T-helper 2 cell treated with Interferon-gamma antibody and Interleukin-4, amounts not matched to agents 100 ng/mL and 5 ng/mL, for 36 hours (primary cell): ENCODE results near the gene UBXN4. TPM values are rescaled to one million over a fixed set of nuclear protein-coding genes. Genes with fewer than 3 reads are reported as not detected.
"Not testable (repeated sequence)": the region's sequence is repeated elsewhere in the genome, so short reads cannot be mapped to it uniquely, and the experiment has no call there.

Experiments used
- intact Hi-C: fragments of 100-400 bp; cut with micrococcal nuclease; formaldehyde crosslinking; loops from one replicate; pipeline ENCODE4 v1.15.1; 2023
- total RNA-seq: library from RNA; stranded (reverse); gene quantifications from 2 replicates; pipeline ENCODE4 v1.2.3, GENCODE V29; 2022

UBXN4 gene
- total RNA-seq, 1 donor from 2014 or later: 138 TPM

DNA sequence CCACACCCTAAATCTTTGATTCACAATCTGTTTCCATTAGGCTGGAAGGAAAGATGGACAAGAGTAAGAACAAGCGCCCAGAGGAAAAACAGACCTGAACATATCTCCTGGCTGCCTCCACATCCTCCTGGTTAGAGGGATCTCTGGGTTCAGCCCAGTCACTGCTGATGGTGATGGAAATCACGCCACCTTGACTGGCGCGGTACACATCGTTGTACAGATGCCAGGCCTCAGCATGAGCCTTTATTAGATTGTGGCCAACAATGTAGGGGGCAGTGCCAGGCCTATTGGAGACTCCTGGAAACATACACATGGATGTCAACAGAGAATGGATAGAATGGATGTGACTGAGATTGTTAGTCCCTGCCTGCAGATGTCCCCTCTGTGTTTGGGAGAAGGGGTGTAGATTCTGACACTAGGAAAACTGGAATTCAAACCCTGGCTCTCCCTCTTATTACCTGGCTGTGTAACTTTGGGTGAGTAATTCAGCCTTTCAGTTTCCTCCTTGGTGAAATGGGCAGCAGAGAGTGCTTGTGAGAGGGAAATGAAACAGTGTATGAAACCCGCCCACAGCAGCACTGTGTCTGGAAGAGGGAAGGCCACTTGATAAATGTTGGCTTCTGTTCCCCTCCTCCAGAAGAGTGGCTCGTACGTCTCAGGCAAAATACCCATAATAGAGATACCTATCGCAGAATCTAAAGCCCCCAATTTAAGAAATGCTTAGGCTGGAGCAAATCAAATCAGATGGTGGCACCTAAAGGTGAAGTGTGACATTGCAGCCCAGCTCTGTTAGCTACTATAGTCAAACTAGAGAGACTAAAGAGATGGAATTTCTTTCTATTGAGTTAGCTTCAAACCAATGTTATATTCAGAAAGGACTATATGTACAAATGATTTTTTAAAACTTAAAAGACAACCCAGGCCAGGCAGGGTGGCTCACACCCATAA lies 59.1 kb downstream of the UBXN4 start:
- intact Hi-C loops: no loop called here

DNA sequence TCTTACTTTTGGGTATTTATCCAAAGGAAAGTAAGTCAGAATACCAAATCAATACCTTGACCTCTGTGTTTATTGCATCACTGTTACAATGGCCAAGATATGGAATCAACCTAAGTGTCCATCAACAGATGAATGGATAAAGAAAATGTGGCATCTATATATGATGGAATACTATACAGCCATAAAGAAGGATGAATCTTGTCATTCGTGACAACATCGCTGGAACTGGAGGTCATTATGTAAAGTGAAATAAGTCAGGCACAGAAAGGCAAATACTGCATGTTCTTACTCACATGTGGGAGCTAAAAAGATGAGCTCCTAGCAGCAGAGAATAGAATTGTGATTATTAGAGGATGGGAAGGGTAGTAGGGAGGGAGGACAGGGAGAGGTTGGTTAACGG lies 60.7 kb downstream of the UBXN4 start:
- intact Hi-C loops: no loop called here

DNA sequence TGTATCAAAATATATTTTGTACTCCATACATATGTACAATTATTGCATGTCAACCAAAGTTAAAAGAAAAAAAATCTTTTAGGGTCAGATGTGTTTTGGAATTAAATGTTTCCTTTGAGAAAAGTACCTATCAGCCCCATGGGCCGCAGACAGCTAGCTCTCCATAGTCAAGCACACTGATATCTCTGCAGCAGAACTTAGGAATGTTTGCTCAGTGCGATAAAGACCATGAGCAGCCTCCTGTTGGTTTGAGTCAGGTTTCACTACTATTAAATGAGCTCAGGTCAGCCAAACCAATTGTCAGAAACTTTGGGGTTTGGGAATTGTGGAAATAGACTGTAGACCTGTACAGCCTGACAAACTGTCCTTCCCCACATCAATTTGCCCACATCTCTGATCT lies 61.6 kb downstream of the UBXN4 start:
- intact Hi-C loops: no loop called here

DNA sequence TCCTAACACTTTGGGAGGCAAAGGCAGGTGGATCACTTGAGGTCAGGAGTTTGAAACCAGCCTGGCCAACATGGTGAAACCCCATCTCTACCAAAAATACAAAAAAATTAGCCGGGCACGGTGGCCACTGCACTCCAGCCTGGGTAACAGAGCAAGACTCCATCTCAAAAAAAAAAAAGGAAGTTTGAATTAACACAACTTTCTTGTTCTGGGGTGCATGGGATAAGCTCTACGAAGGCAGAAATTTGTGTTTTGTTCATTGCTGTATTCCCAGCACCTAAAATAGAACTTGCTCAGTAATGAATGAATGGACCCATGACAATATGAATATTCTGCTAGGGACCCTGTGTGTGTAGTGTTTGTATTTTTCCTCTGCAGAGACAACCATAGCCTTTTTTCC lies 66.2 kb downstream of the UBXN4 start:
- intact Hi-C loops: not testable (repeated sequence)

GRCh38 chr2:135812907-135813511 lies 71.4 kb downstream of the UBXN4 start:
- intact Hi-C loops: no loop called here

DNA sequence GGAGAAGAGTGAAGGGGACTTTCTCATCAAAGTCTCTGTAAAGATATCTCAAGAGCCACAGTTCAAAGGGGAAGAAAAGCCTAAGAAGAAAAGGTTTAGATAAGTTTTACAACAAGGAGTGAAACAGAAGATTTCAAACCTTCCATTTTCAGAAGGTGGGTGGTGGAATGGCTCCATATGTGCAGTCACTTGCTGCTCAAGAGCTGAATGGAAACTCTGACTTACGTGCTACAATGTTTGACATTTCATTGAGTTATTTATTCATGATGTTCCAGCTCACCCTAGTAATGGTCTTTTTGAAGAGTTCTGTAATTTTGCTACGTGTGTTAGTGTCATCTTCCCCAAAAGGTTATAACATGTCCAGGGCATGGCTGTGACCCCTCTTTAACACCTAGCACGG lies 73.6 kb downstream of the UBXN4 start:
- intact Hi-C loops: no loop called here

DNA sequence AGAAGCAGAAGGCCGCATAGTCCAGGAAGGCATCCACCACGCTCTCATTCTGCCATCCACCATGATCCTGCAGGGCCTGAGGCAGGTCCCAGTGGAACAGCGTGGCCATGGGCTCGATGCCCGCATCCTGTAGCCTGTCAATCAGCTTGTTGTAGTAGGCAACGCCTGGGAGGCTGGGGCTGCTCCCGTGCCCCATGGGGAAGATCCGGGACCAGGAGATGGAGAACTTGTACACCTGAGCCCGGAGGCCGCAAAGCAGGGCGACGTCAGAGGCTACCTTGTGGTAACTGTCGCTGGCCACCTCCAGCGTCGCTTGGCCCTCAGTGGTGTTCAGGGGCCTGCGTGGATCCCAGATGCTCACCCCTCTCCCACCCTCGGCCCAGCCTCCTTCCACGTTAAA lies 75.8 kb downstream of the UBXN4 start:
- intact Hi-C loops: no loop called here

- intact Hi-C loops: no loop called here
Observed at GRCh38 chr2:135817951-135818350, 76.3 kb downstream of the UBXN4 start.

DNA sequence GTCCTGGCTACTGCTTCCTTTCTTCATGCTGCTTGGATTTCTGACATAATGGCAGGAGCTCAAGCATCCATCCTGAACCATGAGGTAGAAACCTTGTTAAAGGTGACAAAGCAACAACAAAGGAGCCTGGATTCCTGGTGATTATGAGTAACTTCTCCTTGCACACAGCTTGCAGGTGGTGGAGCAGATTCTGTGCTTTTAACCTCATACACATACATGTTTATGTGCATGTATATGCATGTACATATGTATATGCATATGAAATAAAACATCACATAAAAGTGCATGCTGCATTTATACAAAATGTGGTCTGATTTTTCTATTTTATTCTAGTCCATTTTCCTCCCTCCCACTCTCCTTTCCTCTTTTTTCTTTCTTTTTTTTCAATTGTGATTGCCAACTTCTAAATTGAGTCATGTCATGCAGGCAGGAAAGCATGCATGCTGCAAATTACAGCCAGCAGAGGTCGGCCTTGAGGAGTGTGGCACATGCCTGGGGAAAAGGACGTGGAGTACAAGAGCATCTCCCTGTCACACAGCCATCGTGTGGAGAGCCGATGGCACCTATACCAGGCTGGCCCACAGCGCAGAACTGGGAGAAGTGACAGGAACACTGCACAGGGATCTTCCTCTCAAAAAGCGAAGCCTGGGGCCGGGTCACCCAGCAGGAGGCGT lies 77.4 kb downstream of the UBXN4 start:
- intact Hi-C loops: no loop called here

GRCh38 chr2:135820003-135820618 lies 78.5 kb downstream of the UBXN4 start:
- intact Hi-C loops: loop anchor here (1.0 kb wide), 3 partner anchors 56 to 564 kb away; partner anchors contain the start of gene MCM6

DNA sequence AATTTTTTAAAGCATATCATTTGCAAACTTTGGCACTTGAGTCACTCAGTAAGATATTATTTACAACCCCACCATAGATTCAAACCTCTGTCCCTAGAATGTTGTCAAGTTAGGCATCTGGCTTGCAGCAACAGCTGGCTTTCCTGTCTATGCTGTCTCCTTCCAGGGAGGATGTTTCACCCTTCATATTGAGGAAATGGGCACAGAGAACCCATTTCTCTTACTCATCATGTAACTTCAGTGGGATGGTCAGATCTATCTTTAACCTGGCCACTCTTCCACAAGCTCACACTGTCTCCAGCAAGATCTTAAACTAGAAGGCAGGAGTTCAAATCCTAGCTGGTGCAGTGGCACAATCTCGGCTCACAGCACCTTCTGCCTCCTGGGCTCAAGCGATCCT lies 79.5 kb downstream of the UBXN4 start:
- intact Hi-C loops: no loop called here

- intact Hi-C loops: no loop called here
Observed at GRCh38 chr2:135822855-135823254, 81.2 kb downstream of the UBXN4 start.

GRCh38 chr2:135825131-135825530 lies 83.5 kb downstream of the UBXN4 start:
- intact Hi-C loops: no loop called here

GRCh38 chr2:135825550-135826176 lies 84.0 kb downstream of the UBXN4 start:
- intact Hi-C loops: no loop called here

DNA sequence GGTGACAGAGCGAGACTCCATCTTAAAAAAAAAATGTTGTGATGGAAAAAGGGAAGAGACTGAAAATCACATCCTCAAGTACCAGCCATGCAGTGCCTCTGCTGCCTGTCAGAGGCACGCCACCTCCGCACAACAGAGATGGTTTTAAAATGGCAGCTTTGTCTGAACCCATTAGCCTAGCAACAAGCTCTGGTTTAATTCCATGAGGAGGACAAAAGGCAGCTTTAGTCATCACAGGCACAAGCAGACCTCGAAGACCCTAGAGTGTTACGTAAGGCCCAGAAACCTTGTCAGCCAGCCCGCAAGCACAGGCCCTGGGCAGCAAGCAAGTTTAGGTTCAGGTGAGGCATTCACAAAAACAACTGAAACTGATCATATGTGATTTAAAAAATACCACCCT lies 84.9 kb downstream of the UBXN4 start:
- intact Hi-C loops: no loop called here

DNA sequence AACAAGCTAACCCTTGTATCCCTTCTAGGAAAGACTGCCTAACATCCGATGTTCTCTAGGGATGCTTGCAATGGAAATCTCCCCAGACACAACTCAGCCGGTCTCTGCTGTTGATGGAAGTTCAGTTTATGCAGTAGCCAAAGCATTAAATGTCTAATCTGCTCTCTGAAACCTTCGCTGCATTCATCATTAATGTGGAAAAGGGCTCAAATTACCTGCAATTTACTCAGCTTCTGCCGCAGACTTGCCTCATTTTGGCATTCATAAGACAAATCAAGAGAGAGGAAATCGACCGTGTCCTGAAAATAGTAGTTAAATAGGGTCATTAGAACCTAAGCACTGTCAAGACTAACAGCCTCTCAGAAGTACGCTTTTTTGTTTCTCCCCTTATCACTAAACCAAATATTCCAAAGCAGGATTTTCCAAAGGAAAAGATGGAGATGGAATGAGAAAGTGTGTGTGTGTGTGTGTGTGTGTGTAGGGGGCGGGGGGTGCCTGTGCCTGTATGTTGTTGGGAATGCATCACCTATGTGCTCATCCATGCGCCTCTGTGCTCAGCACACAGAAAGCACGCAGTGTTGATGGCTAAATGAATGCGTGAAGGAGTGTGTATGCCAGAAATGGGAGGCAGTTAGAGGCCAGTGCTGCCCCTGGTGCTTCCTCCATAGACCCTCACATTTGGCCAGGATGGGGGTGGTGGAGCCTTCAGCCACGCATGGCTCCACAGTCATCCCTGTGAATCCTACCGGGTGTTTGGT lies 87.9 kb downstream of the UBXN4 start:
- intact Hi-C loops: no loop called here

- intact Hi-C loops: no loop called here
Observed at GRCh38 chr2:135831180-135831812, 89.6 kb downstream of the UBXN4 start.

DNA sequence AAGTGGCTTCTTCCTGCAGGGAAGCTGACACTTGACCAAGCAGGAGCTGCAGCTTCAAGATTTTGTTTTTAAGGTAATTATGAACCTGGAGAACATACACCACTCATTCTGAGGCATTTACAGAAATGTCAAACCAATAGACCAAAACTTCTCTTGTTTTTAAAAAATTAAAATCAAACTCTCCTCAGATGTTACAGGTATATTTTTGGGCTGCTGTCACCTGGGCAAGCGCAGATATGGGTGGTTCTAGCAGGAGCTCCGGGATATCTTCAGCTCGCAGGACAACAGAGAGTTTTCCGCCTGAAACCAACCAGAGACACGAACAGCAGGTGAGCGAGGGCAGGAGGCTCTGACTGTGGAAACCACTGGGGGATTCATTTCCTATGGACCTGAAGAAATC lies 91.2 kb downstream of the UBXN4 start:
- intact Hi-C loops: no loop called here
